Measurements from ENCODE around the gene DHRS4. TPM values are rescaled to one million over a fixed set of nuclear protein-coding genes. Genes with fewer than 3 reads are reported as not detected.

Gene DHRS4
- total and polyA plus RNA-seq, 2 of the 13 experiments (the other 11 are each of a cell fraction or from before 2014, with no cell fraction given): 23.9 to 45.1 TPM

GRCh38 chr14:23937203-23937602 is 16.4 kb upstream of the DHRS4 start:
- H3K36me3 ChIP-seq (replicated peaks in 1 of 2; ENCODE audit: control insufficient read depth in 1 of 2, insufficient read depth in 2 of 2, low read length in 2 of 2): peaks cover 0 to 6% of the 10 kb centered on the region in 2 experiments; a peak in 2 of 5 replicates
- in situ Hi-C loops (cut with HindIII; ENCODE audit: extremely low pct_ligation_motif_present, low pct_unique_long_range_greater_than_20kb): no loop called here
- ATAC-seq (no peak), FAIRE-seq (no peak), DNase-seq (ENCODE audit: low spot score) (no peak)
- H3K4me2 ChIP-seq (ENCODE audit: low read depth, low read length): no peak overlapping the region
- H3K4me3 ChIP-seq (replicated peaks in 1 of 3; ENCODE audit: insufficient read depth in 1 of 3, low read depth in 2 of 3, low read length in 3 of 3): no peak overlapping the region
- no TSS peak for BruUV-seq (replicated peaks)
- no peak overlapping the region for H3K27ac ChIP-seq (ENCODE audit: extremely low read length, insufficient read depth, low read length)
- TF ChIP-seq KAT7 (CRISPR knock-in tag; IDR thresholded peaks at IDR 0.05; ENCODE audit: borderline replicate concordance) (no peak), SKI (IDR thresholded peaks at IDR 0.05; ENCODE audit: partially characterized antibody) (no peak), CBX5 (CRISPR knock-in tag; IDR thresholded peaks at IDR 0.05; ENCODE audit: borderline replicate concordance) (no peak), SOX6 (IDR thresholded peaks at IDR 0.05) (0 out of 2 replicates have a peak, but pooled peaks have one; percentile 28), SOX6 (CRISPR knock-in tag; IDR thresholded peaks at IDR 0.05) (no peak), ZFP82 (CRISPR knock-in tag; IDR thresholded peaks at IDR 0.05; ENCODE audit: borderline replicate concordance) (peak; percentile 77; the same call in 1 of the 2 replicates), ZNF124 (CRISPR knock-in tag; IDR thresholded peaks at IDR 0.05) (no peak), ZNF180 (CRISPR knock-in tag; IDR thresholded peaks at IDR 0.05; ENCODE audit: borderline replicate concordance, low read depth) (no peak), ARHGAP35 (CRISPR knock-in tag; IDR thresholded peaks at IDR 0.05; ENCODE audit: borderline replicate concordance) (no peak), ZKSCAN1 (IDR thresholded peaks at IDR 0.05; ENCODE audit: low read length) (no peak), SALL1 (CRISPR knock-in tag; IDR thresholded peaks at IDR 0.05) (no peak), NFIB (CRISPR knock-in tag; IDR thresholded peaks at IDR 0.05; ENCODE audit: borderline replicate concordance) (0 out of 2 replicates have a peak, but pooled peaks have one; percentile 67), ZNF274 (CRISPR knock-in tag; IDR thresholded peaks at IDR 0.05) (no peak), MIER2 (CRISPR knock-in tag; IDR thresholded peaks at IDR 0.05) (no peak), ZNF83 (CRISPR knock-in tag; IDR thresholded peaks at IDR 0.05; ENCODE audit: borderline replicate concordance) (no peak), ZNF577 (CRISPR knock-in tag; IDR thresholded peaks at IDR 0.05; ENCODE audit: borderline replicate concordance, low read depth) (no peak), MAFF (IDR thresholded peaks at IDR 0.05; ENCODE audit: low read depth, low read length) (no peak)
- TF ChIP-seq, protein P1, sequence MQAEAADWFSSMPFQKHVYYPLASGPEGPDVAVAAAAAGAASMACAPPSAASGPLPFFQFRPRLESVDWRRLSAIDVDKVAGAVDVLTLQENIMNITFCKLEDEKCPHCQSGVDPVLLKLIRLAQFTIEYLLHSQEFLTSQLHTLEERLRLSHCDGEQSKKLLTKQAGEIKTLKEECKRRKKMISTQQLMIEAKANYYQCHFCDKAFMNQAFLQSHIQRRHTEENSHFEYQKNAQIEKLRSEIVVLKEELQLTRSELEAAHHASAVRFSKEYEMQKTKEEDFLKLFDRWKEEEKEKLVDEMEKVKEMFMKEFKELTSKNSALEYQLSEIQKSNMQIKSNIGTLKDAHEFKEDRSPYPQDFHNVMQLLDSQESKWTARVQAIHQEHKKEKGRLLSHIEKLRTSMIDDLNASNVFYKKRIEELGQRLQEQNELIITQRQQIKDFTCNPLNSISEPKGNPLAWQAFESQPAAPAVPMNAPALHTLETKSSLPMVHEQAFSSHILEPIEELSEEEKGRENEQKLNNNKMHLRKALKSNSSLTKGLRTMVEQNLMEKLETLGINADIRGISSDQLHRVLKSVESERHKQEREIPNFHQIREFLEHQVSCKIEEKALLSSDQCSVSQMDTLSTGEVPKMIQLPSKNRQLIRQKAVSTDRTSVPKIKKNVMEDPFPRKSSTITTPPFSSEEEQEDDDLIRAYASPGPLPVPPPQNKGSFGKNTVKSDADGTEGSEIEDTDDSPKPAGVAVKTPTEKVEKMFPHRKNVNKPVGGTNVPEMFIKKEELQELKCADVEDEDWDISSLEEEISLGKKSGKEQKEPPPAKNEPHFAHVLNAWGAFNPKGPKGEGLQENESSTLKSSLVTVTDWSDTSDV (CRISPR knock-in tag; IDR thresholded peaks at IDR 0.05): no peak
- TF ChIP-seq, protein P2, sequence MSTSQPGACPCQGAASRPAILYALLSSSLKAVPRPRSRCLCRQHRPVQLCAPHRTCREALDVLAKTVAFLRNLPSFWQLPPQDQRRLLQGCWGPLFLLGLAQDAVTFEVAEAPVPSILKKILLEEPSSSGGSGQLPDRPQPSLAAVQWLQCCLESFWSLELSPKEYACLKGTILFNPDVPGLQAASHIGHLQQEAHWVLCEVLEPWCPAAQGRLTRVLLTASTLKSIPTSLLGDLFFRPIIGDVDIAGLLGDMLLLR (CRISPR knock-in tag; IDR thresholded peaks at IDR 0.05): no peak
- no peak overlapping the region for H3K9ac ChIP-seq (ENCODE audit: insufficient read depth, low read depth, low read length)
- H3K4me1 ChIP-seq (ENCODE audit: insufficient read depth, low read length): peaks cover 56% of the 10 kb centered on the region
- no peaks in the 10 kb centered on the region for H4K20me1 ChIP-seq (ENCODE audit: insufficient read depth, low read length)
- WGBS (ENCODE audit: low lambda C conversion rate): 82% methylated on average over 2 of the region's 2 CpGs
- H3K9me3 ChIP-seq (ENCODE audit: low read length): no peaks in the 10 kb centered on the region
- H2AFZ ChIP-seq (ENCODE audit: low read length): no peak overlapping the region
- POLR2A ChIA-PET: interaction anchor here (1.1 to 1.7 kb wide), 3 partner anchors 9 to 326 kb away, joined by 3 to 4 read pairs (median 3); partner anchors contain the start of gene DHRS2
- H3K27me3 ChIP-seq (ENCODE audit: control insufficient read depth in 1 of 2, insufficient read depth in 2 of 2, low read length in 2 of 2): no peaks in the 10 kb centered on the region
- CTCF ChIA-PET (ENCODE audit: low intra/inter-chr PET ratio, low total read pairs): no interaction called here
- no peaks in the 10 kb centered on the region for H3K79me2 ChIP-seq (ENCODE audit: insufficient read depth, low read length)
- intact Hi-C loops (cut with micrococcal nuclease; ENCODE audit: unreplicated experiment): no loop called here
